ENCODE results near the gene SORBS1. TPM values are rescaled to one million over a fixed set of nuclear protein-coding genes. Genes with fewer than 3 reads are reported as not detected.

Gene SORBS1
- total and polyA plus RNA-seq, 9 of the 15 experiments (the other 6 are each of a cell fraction or from before 2014, with no cell fraction given) = 2.0 to 13.3 (median 6.5) TPM

- CTCF ChIA-PET (ENCODE audit: low intra/inter-chr PET ratio) = interaction anchor here (0.5 to 5.0 kb wide), 2 partner anchors 53 to 225 kb away, joined by 3 to 36 read pairs; no protein-coding TSS in a partner anchor
- Histone ChIP-seq H3K4me3 (no peak overlapping the region), H3K27ac (ENCODE audit: extremely low read depth, low read depth, low read length) (no peak overlapping the region), H3K9ac (ENCODE audit: insufficient read depth in 1 of 2, low read depth in 2 of 2, low read length in 2 of 2) (no peak overlapping the region), H3K79me2 (ENCODE audit: control insufficient read depth, insufficient read depth, low read length) (no peaks in the 10 kb centered on the region), H3K36me3 (ENCODE audit: control insufficient read depth, insufficient read depth, low read length) (no peaks in the 10 kb centered on the region), H2AFZ (ENCODE audit: low read depth, low read length) (no peak overlapping the region), H3K9me1 (ENCODE audit: control insufficient read depth, insufficient read depth, low read length) (no peaks in the 10 kb centered on the region), H3K4me2 (ENCODE audit: insufficient read depth, low read length) (no peak overlapping the region), H3K4me1 (replicated peaks in 1 of 2; ENCODE audit: control insufficient read depth in 2 of 2, insufficient read depth in 2 of 2, low read length in 2 of 2) (no peaks in the 10 kb centered on the region), H4K20me1 (replicated peaks; ENCODE audit: control insufficient read depth, insufficient read depth, low read length) (no peaks in the 10 kb centered on the region), H3K27me3 (ENCODE audit: control insufficient read depth in 2 of 2, insufficient read depth in 2 of 2, low read length in 2 of 2) (no peaks in the 10 kb centered on the region), H3K9me3 (replicated peaks; ENCODE audit: control insufficient read depth, insufficient read depth, low read depth, low read length) (no peaks in the 10 kb centered on the region)
- ATAC-seq (no peak), FAIRE-seq (no peak), DNase-seq (ENCODE audit: extremely low read depth in 1 of 4, low spot score in 3 of 4) (no peak)
- intact Hi-C loops (cut with micrococcal nuclease) = loop anchor here (10.0 kb wide), 1 partner anchor 469 kb away; no protein-coding TSS in a partner anchor
- no TSS peak for BruUV-seq (replicated peaks)
- in situ Hi-C loops (cut with MboI) = loop anchor here (25.0 kb wide), 1 partner anchor 462 kb away; no protein-coding TSS in a partner anchor
- POLR2A ChIA-PET = interaction anchor here (0.6 to 1.9 kb wide), 7 partner anchors 9 to 254 kb away, joined by 3 to 10 read pairs (median 4); no protein-coding TSS in a partner anchor
- WGBS (ENCODE audit: insufficient coverage, low coverage, missing lambda C conversion rate) = 75% methylated on average over 1 of the region's 1 CpG
- no peak for TF ChIP-seq CBX5 (IDR thresholded peaks at IDR 0.05; ENCODE audit: borderline replicate concordance, low read depth)
- no peak for TF ChIP-seq VEZF1 (CRISPR knock-in tag; IDR thresholded peaks at IDR 0.05)
- TF ChIP-seq KDM1A (IDR thresholded peaks at IDR 0.05) = no peak
- no peak for TF ChIP-seq ZNF518B (CRISPR knock-in tag; IDR thresholded peaks at IDR 0.05)
- TF ChIP-seq TSHZ1 (CRISPR knock-in tag; IDR thresholded peaks at IDR 0.05) = no peak
- TF ChIP-seq SP2 (IDR thresholded peaks at IDR 0.05; ENCODE audit: extremely low read depth, low read depth, low read length, poor library complexity, severe bottlenecking) = no peak
- no peak for TF ChIP-seq RHOXF2B (CRISPR knock-in tag; conservative IDR thresholded peaks at IDR 0.05)
- no peak for TF ChIP-seq OTX1 (CRISPR knock-in tag; IDR thresholded peaks at IDR 0.05)
- TF ChIP-seq HDAC2 (IDR thresholded peaks at IDR 0.05) = no peak
- no peak for TF ChIP-seq AFF4 (CRISPR knock-in tag; IDR thresholded peaks at IDR 0.05)
Measured at GRCh38 chr10:95375418-95375817, 185.8 kb downstream of the SORBS1 start.
